Stimulated activated CD4-positive, alpha-beta T cell treated with anti-CD3 and anti-CD28 coated beads, Interleukin-1b, Interleukin-23, amount 100 ng/mL, for 1 hour (primary cell): ENCODE measurements around the gene CALY.

Experiments
- DNase-seq, 2 donors: peaks; one replicate each; pipeline ENCODE4 v3.0.0-alpha.2; 2020; ENCODE audit warnings: low read depth in 2 of 2

Gene CALY

DNA sequence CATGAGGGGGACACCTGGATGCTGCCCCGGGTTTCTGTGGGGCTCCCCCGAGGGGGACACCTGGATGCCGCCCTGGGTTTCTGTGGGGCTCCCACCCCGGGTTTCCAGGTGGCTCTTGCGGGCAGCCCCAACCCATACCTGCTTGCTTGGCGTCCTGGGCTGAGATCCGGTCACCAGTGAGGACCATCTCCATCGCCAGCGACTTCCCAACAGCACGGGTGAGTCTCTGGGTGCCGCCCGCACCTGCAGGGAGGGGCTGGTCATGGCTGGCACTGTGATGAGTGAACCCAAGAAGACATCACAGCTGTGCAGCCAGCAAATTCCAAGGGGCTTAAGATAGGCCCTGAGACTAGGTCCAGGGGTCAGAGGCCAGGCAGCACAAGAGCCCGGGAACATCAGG is 30.1 kb upstream of the CALY start:
- no peak for DNase-seq

- DNase-seq: no peak
These were observed 29.4 kb upstream of the CALY start for GRCh38 chr10:133366130-133366478.

GRCh38 chr10:133365461-133366129 is 28.9 kb upstream of the CALY start:
- DNase-seq: no peak

- no peak for DNase-seq
These were observed 28.1 kb upstream of the CALY start for GRCh38 chr10:133364645-133365431.

- no peak for DNase-seq
These were observed 26.1 kb upstream of the CALY start for GRCh38 chr10:133362846-133363245.

DNA sequence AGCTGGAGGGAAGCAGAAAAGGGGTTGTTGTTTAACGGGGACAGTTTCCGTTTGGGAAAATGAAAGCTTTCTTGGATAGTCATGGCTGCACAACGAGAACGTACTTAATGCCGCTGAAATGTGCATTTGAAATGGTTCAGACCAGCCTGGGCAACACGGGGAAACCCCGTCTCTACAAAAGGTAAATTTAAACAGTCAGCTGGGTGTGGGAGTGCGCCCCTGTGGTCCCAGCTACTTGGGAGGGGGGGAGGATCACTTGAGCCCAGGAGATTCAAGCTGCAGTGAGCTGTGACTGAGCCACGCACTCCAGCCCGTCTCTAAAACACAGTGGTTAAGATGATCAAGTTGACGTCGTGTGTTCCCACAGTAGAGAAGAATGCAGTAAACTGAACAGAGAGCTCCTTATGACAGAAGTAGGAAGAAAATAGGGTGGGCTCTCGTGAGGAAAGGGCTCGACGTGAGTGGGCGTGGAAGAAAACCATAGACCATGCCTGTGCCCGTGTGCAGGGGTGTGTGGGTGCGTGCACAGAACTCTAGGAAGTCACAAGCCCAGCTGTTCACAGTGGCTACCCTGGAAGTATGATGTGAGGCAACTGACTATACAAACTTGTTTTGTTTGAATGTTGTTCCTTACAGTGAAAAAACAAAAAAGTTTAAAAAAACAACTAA is 25.2 kb upstream of the CALY start:
- no peak for DNase-seq

- DNase-seq: no peak
These were observed 24.5 kb upstream of the CALY start for GRCh38 chr10:133361227-133361626.

- DNase-seq: no peak
These were observed 23.4 kb upstream of the CALY start for GRCh38 chr10:133359972-133360610.

DNA sequence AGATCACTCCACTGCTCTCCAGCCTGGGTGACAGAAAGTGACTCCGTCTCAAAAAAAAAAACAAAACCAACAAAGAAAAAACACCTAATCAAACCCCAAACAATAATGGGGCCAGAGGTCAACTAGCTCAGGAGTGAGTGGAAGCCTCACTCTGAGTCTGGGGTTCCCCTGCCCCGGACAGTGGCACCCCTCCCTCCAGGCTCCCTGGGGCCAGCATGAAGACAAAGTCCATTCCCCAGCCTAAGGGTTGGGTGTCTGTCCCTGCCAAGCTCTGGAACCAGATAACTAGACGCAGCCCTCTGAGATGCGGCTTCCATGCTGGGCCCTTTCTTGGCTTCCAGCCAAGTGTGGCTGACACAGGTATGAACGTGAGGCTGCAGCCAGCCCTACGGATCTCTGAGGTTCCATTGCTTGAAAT is 22.9 kb upstream of the CALY start:
- no peak for DNase-seq

- DNase-seq: no peak
These were observed 22.2 kb upstream of the CALY start for GRCh38 chr10:133358925-133359310.

DNA sequence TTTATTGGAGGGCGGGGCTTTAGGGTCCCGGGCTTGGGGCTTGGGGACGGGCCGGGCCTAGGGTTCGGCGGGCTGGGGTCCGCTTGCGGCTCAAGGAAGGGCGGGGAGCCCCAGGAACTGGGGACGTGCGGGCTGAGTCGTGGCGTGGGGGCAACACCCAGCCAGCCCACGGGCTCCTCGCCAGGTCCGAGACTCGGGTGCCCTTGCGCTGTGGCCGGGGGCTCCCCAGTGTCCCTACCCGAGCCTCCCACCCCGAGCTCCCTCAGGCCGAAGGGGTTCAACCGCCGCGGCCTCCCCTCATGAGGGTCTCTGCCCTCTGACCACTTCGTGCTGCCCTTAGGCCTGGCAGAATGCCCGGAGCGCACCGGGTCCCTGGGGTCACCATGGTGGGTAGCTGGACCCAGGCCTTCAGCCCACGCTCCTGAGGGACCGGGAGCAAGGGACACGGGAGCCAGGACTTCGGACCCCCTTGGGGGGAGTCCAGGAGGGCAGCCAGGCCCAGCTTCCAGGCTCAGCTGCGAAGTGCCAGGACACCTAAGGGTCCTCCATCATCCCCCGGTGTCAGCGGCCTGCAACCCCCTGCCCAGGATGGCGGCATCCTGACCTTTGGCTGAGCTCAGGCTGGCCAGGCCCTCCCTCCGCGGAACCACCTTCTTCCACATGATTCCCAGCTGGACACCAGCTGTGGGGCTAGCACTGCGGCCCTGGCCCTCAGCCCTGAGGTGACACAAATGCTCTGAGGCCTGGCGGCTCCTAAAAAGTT is 21.6 kb upstream of the CALY start:
- DNase-seq: no peak

- peak in 1 of 2 donors; percentile 41 for DNase-seq
These were observed 20.8 kb upstream of the CALY start, which contains the start of gene FUOM for GRCh38 chr10:133357285-133358161. Gene FUOM, minus strand, starts transcription at chr10:133358019. Its CDS starts 12 bp downstream, at chr10:133358007.

DNA sequence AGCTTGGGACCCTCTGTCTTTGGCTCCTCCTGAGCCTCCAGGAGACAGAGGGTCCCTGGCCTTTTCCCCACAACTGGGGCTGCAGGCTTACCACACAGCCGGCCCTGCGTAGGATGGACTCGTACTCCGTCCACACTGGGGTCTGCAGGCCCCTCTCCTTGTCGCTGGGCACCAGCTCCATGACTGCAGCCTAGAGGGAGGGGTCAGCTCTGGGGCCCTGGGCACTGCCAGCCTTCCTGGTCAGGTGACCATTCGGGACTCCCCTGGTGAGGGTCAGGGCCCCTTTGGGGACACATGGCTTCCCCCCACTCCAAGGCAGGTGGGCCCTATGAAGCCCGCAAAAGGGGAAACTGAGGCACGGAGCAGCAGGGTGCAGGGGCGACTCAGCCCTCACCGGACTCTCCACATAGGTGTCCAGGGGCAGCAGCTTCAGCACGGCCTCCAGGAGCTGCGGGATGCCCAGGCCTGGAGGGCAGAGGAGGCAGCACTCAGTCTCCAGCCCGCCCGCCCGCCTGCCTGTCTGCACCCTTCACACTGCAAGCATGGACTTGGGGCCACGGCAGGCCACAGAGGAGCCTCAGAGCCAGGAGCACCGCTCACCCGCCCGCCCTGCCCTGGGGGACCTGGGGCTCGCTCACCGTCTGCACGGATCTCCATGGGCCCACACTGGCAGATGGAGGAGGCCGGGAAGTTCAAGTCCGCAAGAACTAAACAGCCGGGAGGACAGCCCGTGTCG is 20.0 kb upstream of the CALY start:
- no peak for DNase-seq

GRCh38 chr10:133355991-133356390 is 19.3 kb upstream of the CALY start:
- DNase-seq: no peak

GRCh38 chr10:133355266-133355665 is 18.6 kb upstream of the CALY start:
- no peak for DNase-seq

- DNase-seq: no peak
These were observed 18.1 kb upstream of the CALY start for GRCh38 chr10:133354672-133355240.

DNA sequence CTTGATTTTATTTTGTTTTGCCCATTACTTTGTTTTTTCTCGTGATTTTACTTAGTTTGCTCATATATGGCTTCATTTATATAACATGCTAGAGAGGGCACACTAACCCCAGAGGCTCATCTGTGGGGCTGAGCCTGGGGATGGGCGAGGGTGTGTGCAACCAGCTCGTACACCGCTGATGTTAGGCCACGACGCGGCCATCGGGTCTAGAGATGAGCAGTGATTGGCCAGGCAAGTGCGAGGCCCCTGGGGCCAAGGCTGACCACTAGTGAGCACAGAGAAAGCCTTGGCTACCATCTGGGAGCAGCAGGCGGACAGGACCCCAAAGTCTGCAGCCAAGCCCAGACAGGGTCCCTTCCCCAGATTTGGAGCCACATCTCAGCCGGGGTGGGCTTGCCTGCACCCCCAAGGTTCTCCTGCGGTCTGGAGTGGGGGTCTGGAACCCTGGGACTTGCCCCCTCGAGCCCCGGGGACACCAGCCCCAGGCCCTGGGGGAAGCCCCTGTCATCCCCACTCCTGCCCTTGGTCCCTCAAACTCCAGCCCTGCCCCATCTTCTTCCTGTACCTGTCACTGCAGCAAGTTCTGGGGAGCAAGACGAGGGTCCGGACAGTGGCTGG is 17.4 kb upstream of the CALY start:
- DNase-seq: no peak

GRCh38 chr10:133353202-133353959 is 16.7 kb upstream of the CALY start:
- no peak for DNase-seq
